ENCODE measurements around the gene ACVR1C. TPM values are rescaled to one million over a fixed set of nuclear protein-coding genes. Genes with fewer than 3 reads are reported as not detected.

The ACVR1C gene
- 10 to 100 TPM in 1 of 2 donors, 1 to 10 TPM in 1; 2.6 to 10.0 TPM for total RNA-seq
- long read RNA-seq = 0 reads

GRCh38 chr2:157628477-157629415, at the start of gene ACVR1C:
TSS of gene ACVR1C (minus strand) at chr2:157628864. CDS start at chr2:157628644, 220 bp downstream.
- intact Hi-C loops (cut with DNase I) = no loop called here
- ATAC-seq = peak; percentile 93 to 95
- DNase-seq = peak; percentile 51

- DNase-seq (no peak), ATAC-seq (no peak)
- intact Hi-C loops (cut with DNase I) = no loop called here
Measured at GRCh38 chr2:157677941-157678340, 49.3 kb upstream of the ACVR1C start.

GRCh38 chr2:157672129-157672528, 43.5 kb upstream of the ACVR1C start:
- DNase-seq (no peak), ATAC-seq (no peak)
- intact Hi-C loops (cut with DNase I) = no loop called here

GRCh38 chr2:157662401-157662800, 33.7 kb upstream of the ACVR1C start:
- ATAC-seq (no peak), DNase-seq (no peak)
- intact Hi-C loops (cut with DNase I) = no loop called here

- intact Hi-C loops (cut with DNase I) = no loop called here
- ATAC-seq (no peak), DNase-seq (no peak)
Measured at GRCh38 chr2:157661776-157662175, 33.1 kb upstream of the ACVR1C start.

GRCh38 chr2:157657858-157658257, 29.2 kb upstream of the ACVR1C start:
- intact Hi-C loops (cut with DNase I) = no loop called here
- DNase-seq (no peak), ATAC-seq (no peak)

- no peak for DNase-seq
- ATAC-seq = no peak
- intact Hi-C loops (cut with DNase I) = no loop called here
Measured at GRCh38 chr2:157657101-157657500, 28.4 kb upstream of the ACVR1C start.

- intact Hi-C loops (cut with DNase I) = no loop called here
- ATAC-seq (no peak), DNase-seq (no peak)
Measured at GRCh38 chr2:157644776-157645175, 16.1 kb upstream of the ACVR1C start.

GRCh38 chr2:157631861-157632260, 3.2 kb upstream of the ACVR1C start:
- intact Hi-C loops (cut with DNase I) = no loop called here
- no peak for ATAC-seq

GRCh38 chr2:157627594-157628476, 829 bp downstream of the ACVR1C start:
- ATAC-seq (peak; percentile 4 to 22), DNase-seq (no peak)
- intact Hi-C loops (cut with DNase I) = no loop called here

More at GRCh38 chr2:157631861-157632260, 3.2 kb upstream of the ACVR1C start:
- DNase-seq = no peak

GRCh38 chr2:157625296-157625695, 3.4 kb downstream of the ACVR1C start:
- ATAC-seq (no peak), DNase-seq (no peak)
- intact Hi-C loops (cut with DNase I) = no loop called here

GRCh38 chr2:157620956-157621355, 7.7 kb downstream of the ACVR1C start:
- DNase-seq (no peak), ATAC-seq (no peak)
- intact Hi-C loops (cut with DNase I) = no loop called here

- intact Hi-C loops (cut with DNase I) = no loop called here
- ATAC-seq (no peak), DNase-seq (no peak)
Measured at GRCh38 chr2:157611726-157612125, 16.9 kb downstream of the ACVR1C start.

GRCh38 chr2:157611110-157611509, 17.6 kb downstream of the ACVR1C start:
- no peak for ATAC-seq
- intact Hi-C loops (cut with DNase I) = no loop called here

GRCh38 chr2:157606534-157606933, 22.1 kb downstream of the ACVR1C start:
- DNase-seq (no peak), ATAC-seq (no peak)
- intact Hi-C loops (cut with DNase I) = no loop called here

More at GRCh38 chr2:157611110-157611509, 17.6 kb downstream of the ACVR1C start:
- no peak for DNase-seq

GRCh38 chr2:157603198-157603597, 25.5 kb downstream of the ACVR1C start:
- DNase-seq = no peak
- no peak for ATAC-seq
- intact Hi-C loops (cut with DNase I) = no loop called here

GRCh38 chr2:157601807-157602206, 26.9 kb downstream of the ACVR1C start:
- ATAC-seq (no peak), DNase-seq (no peak)
- intact Hi-C loops (cut with DNase I) = no loop called here

GRCh38 chr2:157596992-157597681, 31.5 kb downstream of the ACVR1C start:
- DNase-seq = peak; percentile 57
- peak; percentile 44 to 65 for ATAC-seq
- intact Hi-C loops (cut with DNase I) = loop anchor here (5.0 to 10.0 kb wide), 2 partner anchors 100 to 292 kb away; no protein-coding TSS in a partner anchor

GRCh38 chr2:157593411-157593810, 35.3 kb downstream of the ACVR1C start:
- intact Hi-C loops (cut with DNase I) = loop anchor here (2.0 to 10.0 kb wide), 2 partner anchors 289 to 291 kb away; no protein-coding TSS in a partner anchor
- ATAC-seq = no peak
- DNase-seq = no peak

All from left cardiac atrium (tissue), 4 donors.